ENCODE results near the gene MYOG.

Gene MYOG

GRCh38 chr1:203086992-203087763 lies 1.4 kb upstream of the MYOG start:
- no peak overlapping the region for H3K27ac ChIP-seq
- TF ChIP-seq CTCF (IDR thresholded peaks at IDR 0.05) (no peak), ZFX (IDR thresholded peaks at IDR 0.05; ENCODE audit: borderline replicate concordance) (no peak)

GRCh38 chr1:203084588-203085527 lies 954 bp downstream of the MYOG start:
- TF ChIP-seq ZFX (IDR thresholded peaks at IDR 0.05; ENCODE audit: borderline replicate concordance), result no peak
- TF ChIP-seq CTCF (IDR thresholded peaks at IDR 0.05), result peak; percentile 87
- H3K27ac ChIP-seq, result no peak overlapping the region

GRCh38 chr1:203083463-203083921 lies 2.3 kb downstream of the MYOG start:
- TF ChIP-seq ZFX (IDR thresholded peaks at IDR 0.05; ENCODE audit: borderline replicate concordance) (no peak), CTCF (IDR thresholded peaks at IDR 0.05) (peak; percentile 35)
- H3K27ac ChIP-seq, result no peak overlapping the region

- TF ChIP-seq CTCF (IDR thresholded peaks at IDR 0.05) (no peak), ZFX (IDR thresholded peaks at IDR 0.05; ENCODE audit: borderline replicate concordance) (no peak)
- no peak overlapping the region for H3K27ac ChIP-seq
Measured at GRCh38 chr1:203082571-203083462, 3.0 kb downstream of the MYOG start.

- no peak overlapping the region for H3K27ac ChIP-seq
- no peak for TF ChIP-seq ZFX (IDR thresholded peaks at IDR 0.05; ENCODE audit: borderline replicate concordance)
- no peak for TF ChIP-seq CTCF (IDR thresholded peaks at IDR 0.05)
Measured at GRCh38 chr1:203082231-203082505, 3.6 kb downstream of the MYOG start.

- no peak overlapping the region for H3K27ac ChIP-seq
- TF ChIP-seq CTCF (IDR thresholded peaks at IDR 0.05) (no peak), ZFX (IDR thresholded peaks at IDR 0.05; ENCODE audit: borderline replicate concordance) (no peak)
Measured at GRCh38 chr1:203081465-203082230, 4.2 kb downstream of the MYOG start.

All from 22Rv1 (cell line).